Lower leg skin (tissue), 4 donors: ENCODE measurements around the gene CCDC182. TPM values are rescaled to one million over a fixed set of nuclear protein-coding genes. Genes with fewer than 3 reads are reported as not detected.

Source experiments
- DNase-seq, 2 donors: peaks; one replicate each; pipeline ENCODE4 v3.0.0-alpha.2; 2019; ENCODE audit warnings: low spot score in 2 of 2
- H3K4me3 ChIP-seq: fragments of 200-600 bp; sonication (generic); 2 replicates; pipeline ENCODE4 v1.5.1; 2017; ENCODE audit warnings: mild to moderate bottlenecking, low read depth; ENCODE audit not compliant: poor library complexity, severe bottlenecking
- POLR2A ChIP-seq, 2 donors: fragments of 450-650 bp; IDR thresholded peaks; one replicate each; pipeline ENCODE4 v1.6.1; 2016 to 2017; ENCODE audit warnings: antibody characterized with exemption in 2 of 2, mild to moderate bottlenecking in 1 of 2, moderate library complexity in 1 of 2
- WGBS, 2 donors: methylation state at CpG; one replicate each; pipeline ENCODE4 v1.1.5; 2018; 5-methylcytosine and 5-hydroxymethylcytosine counted together
- intact Hi-C: fragments of 100-400 bp; cut with DNase I; formaldehyde crosslinking; loops from one replicate; pipeline ENCODE4 v1.15.0; 2023; ENCODE audit warnings: low total_unique reads
- total RNA-seq, 4 donors: library from RNA; depleted of rRNA; stranded (reverse); fragments of >200 nt; gene quantifications; one replicate each; pipeline ENCODE4 v1.1.0, GENCODE V29; 2016
- TF ChIP-seq, protein P1 (sequence below), 3 donors: fragments of 450-650 bp; IDR thresholded peaks; one replicate each; pipeline ENCODE4 v1.5.1; 2016; ENCODE audit warnings: antibody characterized with exemption in 3 of 3, mild to moderate bottlenecking in 3 of 3, moderate library complexity in 2 of 3

Gene CCDC182
- total RNA-seq, 4 donors from 2014 or later, result not detected

DNA sequence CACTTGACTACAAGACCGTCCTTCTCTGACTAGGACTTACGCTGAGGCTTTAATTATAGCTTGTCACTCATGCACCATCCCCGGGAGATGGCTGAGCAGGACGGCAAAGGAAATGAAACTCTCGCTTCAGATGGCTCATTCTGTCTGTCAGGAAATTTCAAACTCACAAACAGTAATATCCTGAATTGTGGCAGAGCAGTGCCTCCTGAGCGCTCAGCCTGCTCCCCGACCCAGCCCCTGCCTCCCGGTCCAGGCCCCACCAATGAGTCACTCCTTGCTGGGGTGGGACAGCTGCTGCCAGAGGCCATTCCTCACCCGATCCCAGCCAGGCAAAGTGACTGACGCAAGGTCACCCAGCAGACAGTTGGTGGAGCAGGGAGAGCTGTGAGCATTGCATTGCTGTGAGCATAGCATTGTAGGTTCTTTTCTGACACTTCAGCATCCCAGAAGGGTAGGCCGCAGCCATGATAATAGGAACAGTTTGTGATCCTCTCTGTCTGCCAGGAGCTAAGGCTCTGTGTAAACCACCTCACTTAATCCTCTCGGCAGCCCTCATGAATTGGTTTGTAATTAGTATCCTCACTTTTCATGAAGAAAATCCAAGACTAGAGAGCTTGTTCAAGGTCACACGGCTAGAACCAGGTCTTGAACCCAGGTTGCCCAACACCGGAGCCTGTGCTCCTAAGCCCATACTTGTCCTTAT lies 20.9 kb downstream of the CCDC182 start:
- intact Hi-C loops, result no loop called here
- peak in 1 of 2 donors; percentile 77 for DNase-seq
- 66 to 81% methylated on average over 10 to 14 of the region's 14 CpGs for WGBS, 2 donors
- TF ChIP-seq POLR2A (IDR thresholded peaks at IDR 0.05), result no peak
- TF ChIP-seq, protein P1, sequence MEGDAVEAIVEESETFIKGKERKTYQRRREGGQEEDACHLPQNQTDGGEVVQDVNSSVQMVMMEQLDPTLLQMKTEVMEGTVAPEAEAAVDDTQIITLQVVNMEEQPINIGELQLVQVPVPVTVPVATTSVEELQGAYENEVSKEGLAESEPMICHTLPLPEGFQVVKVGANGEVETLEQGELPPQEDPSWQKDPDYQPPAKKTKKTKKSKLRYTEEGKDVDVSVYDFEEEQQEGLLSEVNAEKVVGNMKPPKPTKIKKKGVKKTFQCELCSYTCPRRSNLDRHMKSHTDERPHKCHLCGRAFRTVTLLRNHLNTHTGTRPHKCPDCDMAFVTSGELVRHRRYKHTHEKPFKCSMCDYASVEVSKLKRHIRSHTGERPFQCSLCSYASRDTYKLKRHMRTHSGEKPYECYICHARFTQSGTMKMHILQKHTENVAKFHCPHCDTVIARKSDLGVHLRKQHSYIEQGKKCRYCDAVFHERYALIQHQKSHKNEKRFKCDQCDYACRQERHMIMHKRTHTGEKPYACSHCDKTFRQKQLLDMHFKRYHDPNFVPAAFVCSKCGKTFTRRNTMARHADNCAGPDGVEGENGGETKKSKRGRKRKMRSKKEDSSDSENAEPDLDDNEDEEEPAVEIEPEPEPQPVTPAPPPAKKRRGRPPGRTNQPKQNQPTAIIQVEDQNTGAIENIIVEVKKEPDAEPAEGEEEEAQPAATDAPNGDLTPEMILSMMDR (IDR thresholded peaks at IDR 0.05), result no peak
- no peak overlapping the region for H3K4me3 ChIP-seq

GRCh38 chr17:57723427-57724025 lies 21.6 kb downstream of the CCDC182 start:
- H3K4me3 ChIP-seq, result no peak overlapping the region
- WGBS, 2 donors, result 76 to 85% methylated on average over 12 of the region's 13 CpGs
- intact Hi-C loops, result no loop called here
- peak in 1 of 2 donors; percentile 54 for DNase-seq
- TF ChIP-seq POLR2A (IDR thresholded peaks at IDR 0.05), result no peak
- TF ChIP-seq, protein P1 (IDR thresholded peaks at IDR 0.05), result no peak

DNA sequence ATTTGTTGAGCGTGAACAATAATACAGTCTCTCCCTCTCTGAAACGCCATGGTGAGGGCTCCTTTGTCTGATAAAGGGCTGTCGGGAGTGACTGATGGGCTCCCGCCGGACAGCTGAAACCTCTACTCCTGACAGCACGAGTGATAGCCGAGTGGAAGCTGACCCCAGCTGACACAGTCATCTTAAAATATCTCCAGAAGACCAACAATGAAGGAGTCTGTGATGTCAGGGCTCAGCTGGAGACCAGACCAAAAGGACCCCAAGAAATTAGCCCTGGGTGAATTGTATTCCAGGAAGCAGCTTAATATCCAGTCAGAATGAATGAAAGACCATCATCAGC lies 22.4 kb downstream of the CCDC182 start:
- intact Hi-C loops, result no loop called here
- no peak for TF ChIP-seq POLR2A (IDR thresholded peaks at IDR 0.05)
- TF ChIP-seq, protein P1 (IDR thresholded peaks at IDR 0.05), result no peak
- 81 to 91% methylated on average over 7 of the region's 7 CpGs for WGBS, 2 donors
- peak in 1 of 2 donors; percentile 46 for DNase-seq
- no peak overlapping the region for H3K4me3 ChIP-seq

- TF ChIP-seq, protein P1 (IDR thresholded peaks at IDR 0.05), result no peak
- TF ChIP-seq POLR2A (IDR thresholded peaks at IDR 0.05), result no peak
- H3K4me3 ChIP-seq, result no peak overlapping the region
- intact Hi-C loops, result no loop called here
- peak in 1 of 2 donors; percentile 25 for DNase-seq
- WGBS, 2 donors, result 95 to 98% methylated on average over 3 of the region's 3 CpGs
Measured at GRCh38 chr17:57721967-57722703, 23.0 kb downstream of the CCDC182 start.

GRCh38 chr17:57720386-57721035 lies 24.6 kb downstream of the CCDC182 start:
- no peak overlapping the region for H3K4me3 ChIP-seq
- DNase-seq, result peak in 1 of 2 donors; percentile 76
- WGBS, 2 donors, result 84 to 91% methylated on average over 2 of the region's 2 CpGs
- intact Hi-C loops, result no loop called here
- TF ChIP-seq POLR2A (IDR thresholded peaks at IDR 0.05), result no peak
- TF ChIP-seq, protein P1 (IDR thresholded peaks at IDR 0.05), result no peak
